Neural progenitor cell (in vitro differentiated cells): ENCODE data around the gene CENPB. TPM values are rescaled to one million over a fixed set of nuclear protein-coding genes. Genes with fewer than 3 reads are reported as not detected.

Experiments used
- DNase-seq: peaks from one replicate; pipeline ENCODE4 v3.0.0-alpha.2; 2016; ENCODE audit warnings: low spot score
- H2AFZ ChIP-seq: fragments of 200-600 bp; sonication (generic); replicated peaks from 2 replicates; pipeline ENCODE4 v1.6.1; 2016; ENCODE audit warnings: antibody characterized with exemption
- H3F3A ChIP-seq: fragments of 200-600 bp; sonication (generic); 2 replicates; pipeline ENCODE4 v1.6.1; 2016; ENCODE audit warnings: antibody characterized with exemption, low read depth
- H3K27ac ChIP-seq: fragments of 200-600 bp; sonication (generic); 2 replicates; pipeline ENCODE4 v1.5.1; 2016; ENCODE audit warnings: mild to moderate bottlenecking
- H3K27me3 ChIP-seq: fragments of 200-600 bp; sonication (generic); 2 replicates; pipeline ENCODE4 v1.6.1; 2016; ENCODE audit warnings: mild to moderate bottlenecking, moderate library complexity
- H3K36me3 ChIP-seq: fragments of 200-600 bp; sonication (generic); 2 replicates; pipeline ENCODE4 v1.5.1; 2016
- H3K4me1 ChIP-seq: fragments of 200-600 bp; sonication (generic); 2 replicates; pipeline ENCODE4 v1.6.1; 2016; ENCODE audit warnings: mixed run types
- H3K4me2 ChIP-seq: fragments of 200-600 bp; sonication (generic); 2 replicates; pipeline ENCODE4 v1.6.1; 2016
- H3K4me3 ChIP-seq: fragments of 200-600 bp; sonication (generic); 2 replicates; pipeline ENCODE4 v1.5.1; 2016
- H3K79me2 ChIP-seq: fragments of 200-600 bp; sonication (generic); 2 replicates; pipeline ENCODE4 v1.6.1; 2016; ENCODE audit warnings: low read depth
- H3K9ac ChIP-seq: fragments of 200-600 bp; sonication (generic); 2 replicates; pipeline ENCODE4 v1.6.1; 2016
- H3K9me3 ChIP-seq: fragments of 200-600 bp; sonication (generic); 2 replicates; pipeline ENCODE4 v1.5.1; 2016; ENCODE audit warnings: low read depth
- H4K20me1 ChIP-seq: fragments of 200-600 bp; sonication (generic); 2 replicates; pipeline ENCODE4 v1.6.1; 2016; ENCODE audit warnings: low read depth
- H3K27ac Mint-ChIP-seq: 3 replicates; pipeline ENCODE4 v1.8.0; 2021; ENCODE audit warnings: mixed read lengths
- H3K27me3 Mint-ChIP-seq: 2 replicates; pipeline ENCODE4 v1.8.0; 2022; ENCODE audit warnings: low read depth, mild to moderate bottlenecking, inconsistent platforms, moderate library complexity, mixed read lengths; ENCODE audit not compliant: insufficient read depth
- H3K36me3 Mint-ChIP-seq: 3 replicates; pipeline ENCODE4 v1.8.0; 2021; ENCODE audit warnings: mixed read lengths
- H3K4me1 Mint-ChIP-seq: 3 replicates; pipeline ENCODE4 v1.8.0; 2021; ENCODE audit warnings: mixed read lengths
- H3K4me3 Mint-ChIP-seq: 3 replicates; pipeline ENCODE4 v1.8.0; 2021; ENCODE audit warnings: mild to moderate bottlenecking, moderate library complexity, mixed read lengths
- H3K9me3 Mint-ChIP-seq: 3 replicates; pipeline ENCODE4 v1.8.0; 2020; ENCODE audit warnings: mixed read lengths
- CTCF ChIP-seq: fragments of 200-600 bp; sonication (generic); IDR thresholded peaks from 2 replicates; pipeline ENCODE4 v1.5.1; 2017; ENCODE audit warnings: antibody characterized with exemption, mild to moderate bottlenecking
- EZH2 ChIP-seq: fragments of 200-600 bp; sonication (generic); IDR thresholded peaks from 2 replicates; pipeline ENCODE4 v1.6.1; 2017; ENCODE audit warnings: antibody characterized with exemption, mild to moderate bottlenecking, moderate library complexity
- EZH2phosphoT487 ChIP-seq: fragments of 200-600 bp; sonication (generic); IDR thresholded peaks from 2 replicates; pipeline ENCODE4 v1.6.1; 2017; ENCODE audit warnings: antibody characterized with exemption
- total RNA-seq: library from RNA; depleted of rRNA; stranded (reverse); fragments of >200 nt; gene quantifications from 2 replicates; pipeline ENCODE4 v1.2.3, GENCODE V29; 2015; ENCODE audit warnings: low replicate concordance

The CENPB gene
- total RNA-seq, 1 donor from 2014 or later, result 5.0 TPM

- peaks cover 21% of the 10 kb centered on the region for H3K4me1 Mint-ChIP-seq
- TF ChIP-seq CTCF, result no peak
- TF ChIP-seq EZH2, result no peak
- TF ChIP-seq EZH2phosphoT487, result no peak
- peaks cover 26% of the 10 kb centered on the region for H3K27me3 ChIP-seq
- no peak overlapping the region for H3K4me3 ChIP-seq
- no peak overlapping the region for H3K9ac ChIP-seq
- H3K4me3 Mint-ChIP-seq, result peak overlapping the region; percentile 50
- no peaks in the 10 kb centered on the region for H3K36me3 Mint-ChIP-seq
- no peaks in the 10 kb centered on the region for H3K79me2 ChIP-seq
- no peak for DNase-seq
- peaks cover 5% of the 10 kb centered on the region for H3K4me1 ChIP-seq
- peak overlapping the region; percentile 91 for H3K27ac Mint-ChIP-seq
- H2AFZ ChIP-seq, result no peak overlapping the region
- H4K20me1 ChIP-seq, result no peaks in the 10 kb centered on the region
- peaks cover 7% of the 10 kb centered on the region for H3K9me3 Mint-ChIP-seq
- no peaks in the 10 kb centered on the region for H3K9me3 ChIP-seq
- peaks cover 5% of the 10 kb centered on the region for H3K27me3 Mint-ChIP-seq
- no peak overlapping the region for H3K27ac ChIP-seq
- H3K4me2 ChIP-seq, result no peak overlapping the region
- no peaks in the 10 kb centered on the region for H3K36me3 ChIP-seq
- H3F3A ChIP-seq, result no peaks in the 10 kb centered on the region
Measured at GRCh38 chr20:3740615-3741301, 45.8 kb downstream of the CENPB start.

- Histone ChIP-seq H3K4me1 (peaks cover 5% of the 10 kb centered on the region), H3K79me2 (no peaks in the 10 kb centered on the region), H3K4me3 (no peak overlapping the region), H2AFZ (no peak overlapping the region), H3K9me3 (no peaks in the 10 kb centered on the region), H3F3A (no peaks in the 10 kb centered on the region), H3K4me2 (no peak overlapping the region), H3K36me3 (no peaks in the 10 kb centered on the region), H3K9ac (no peak overlapping the region), H3K27ac (no peak overlapping the region), H4K20me1 (no peaks in the 10 kb centered on the region), H3K27me3 (peaks cover 18% of the 10 kb centered on the region)
- DNase-seq, result no peak
- Mint-ChIP-seq H3K27ac (no peak overlapping the region), H3K36me3 (no peaks in the 10 kb centered on the region), H3K4me1 (peaks cover 21% of the 10 kb centered on the region), H3K27me3 (peaks cover 3% of the 10 kb centered on the region), H3K4me3 (no peak overlapping the region), H3K9me3 (peaks cover 7% of the 10 kb centered on the region)
- TF ChIP-seq EZH2 (no peak), CTCF (no peak), EZH2phosphoT487 (no peak)
Measured at GRCh38 chr20:3739926-3740451, 46.6 kb downstream of the CENPB start.

DNA sequence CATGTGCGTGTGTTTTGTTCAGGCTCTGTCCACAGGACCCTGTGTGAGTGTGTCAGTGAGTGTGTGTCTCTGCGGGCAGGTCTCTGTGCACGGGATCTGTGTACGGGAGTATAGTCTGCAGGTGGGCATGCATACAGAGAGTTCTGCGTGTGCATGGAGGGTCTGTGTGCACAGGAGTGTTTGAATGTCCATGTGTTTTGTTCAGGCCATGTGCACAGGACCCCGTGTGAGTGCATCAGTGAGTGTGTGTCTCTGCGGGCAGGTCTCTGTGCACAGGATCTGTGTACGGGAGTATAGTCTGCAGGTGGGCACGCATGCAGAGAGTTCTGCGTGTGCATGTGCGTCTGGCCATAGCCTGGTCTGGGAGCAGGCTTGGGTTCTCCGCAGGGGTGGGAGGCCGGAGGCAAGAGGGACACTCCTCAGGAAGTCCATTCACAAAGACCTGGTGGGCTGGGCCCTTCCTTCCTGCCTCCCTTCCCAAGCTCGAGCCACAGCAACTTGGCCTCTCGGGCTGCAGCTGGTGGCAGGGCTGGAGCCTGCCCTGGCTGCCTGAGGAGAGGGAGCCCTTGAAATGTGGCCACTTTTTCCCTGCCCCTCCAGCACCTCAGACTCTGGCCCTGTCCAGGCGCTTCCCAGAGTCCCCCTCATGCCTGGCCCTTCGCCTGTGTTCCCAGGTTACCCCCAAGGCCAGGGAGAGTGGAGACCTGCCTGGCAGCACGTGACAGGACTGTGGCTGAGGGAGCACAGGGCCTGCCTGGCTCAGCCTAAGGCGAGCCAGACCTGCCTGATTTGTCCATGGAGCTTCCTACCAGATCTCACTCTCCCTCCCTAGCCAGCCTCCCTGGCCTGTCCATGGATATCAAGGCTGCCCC, 47.2 kb downstream of the CENPB start:
- Histone ChIP-seq H3K27me3 (peaks cover 11% of the 10 kb centered on the region), H3K4me1 (peaks cover 5% of the 10 kb centered on the region), H3F3A (no peaks in the 10 kb centered on the region), H3K4me3 (no peak overlapping the region), H4K20me1 (no peaks in the 10 kb centered on the region), H3K9me3 (no peaks in the 10 kb centered on the region), H3K79me2 (no peaks in the 10 kb centered on the region), H3K9ac (no peak overlapping the region), H3K36me3 (no peaks in the 10 kb centered on the region), H3K27ac (no peak overlapping the region), H3K4me2 (no peak overlapping the region), H2AFZ (no peak overlapping the region)
- DNase-seq, result no peak
- Mint-ChIP-seq H3K27me3 (peaks cover 2% of the 10 kb centered on the region), H3K36me3 (no peaks in the 10 kb centered on the region), H3K4me3 (no peak overlapping the region), H3K4me1 (peaks cover 21% of the 10 kb centered on the region), H3K9me3 (peaks cover 2% of the 10 kb centered on the region), H3K27ac (peak overlapping the region; percentile 23)
- TF ChIP-seq EZH2phosphoT487, result no peak
- TF ChIP-seq CTCF, result no peak
- TF ChIP-seq EZH2, result no peak
